GM18508 (cell line): ENCODE data around the gene IQSEC1.

Experiments
- ATAC-seq: cut with Tn5 transposase; IDR thresholded peaks from one replicate; pipeline ENCODE4 v1.9.1; 2021; ENCODE audit warnings: moderate number of reproducible peaks; ENCODE audit not compliant: insufficient read depth, unreplicated experiment

IQSEC1 gene

DNA sequence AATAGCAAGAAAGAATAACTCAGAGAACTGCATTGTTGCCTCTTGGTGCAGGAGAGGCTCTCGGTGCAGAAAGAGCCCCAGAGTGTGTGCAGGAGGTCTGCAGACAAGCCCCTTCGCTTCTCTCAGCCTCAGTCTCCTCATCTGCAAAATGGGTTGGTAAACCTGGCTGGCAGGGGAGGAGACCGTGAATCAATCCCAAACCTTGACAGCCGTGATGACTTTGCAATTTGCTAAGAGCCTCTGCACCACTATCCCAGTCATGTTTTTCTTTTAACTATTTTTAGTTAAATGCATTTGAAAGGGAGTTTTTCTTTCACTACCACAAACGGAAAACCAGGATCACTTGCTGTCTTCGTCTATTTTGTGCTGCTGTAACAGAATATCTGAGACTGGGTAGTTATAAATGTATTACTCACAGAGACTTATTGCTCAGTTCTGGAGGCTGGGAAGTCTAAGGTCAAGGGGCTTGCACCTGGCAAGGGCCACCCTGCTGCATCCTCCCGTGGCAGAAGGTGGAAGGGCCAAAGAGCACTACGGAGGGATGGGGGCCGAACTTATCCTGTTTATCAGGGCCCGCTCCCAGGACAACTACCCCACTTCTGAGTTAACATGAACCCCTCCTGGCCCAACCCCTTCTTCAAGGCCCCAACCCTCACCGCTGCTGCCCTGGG lies 14.2 kb upstream of the IQSEC1 start:
- no peak for ATAC-seq

DNA sequence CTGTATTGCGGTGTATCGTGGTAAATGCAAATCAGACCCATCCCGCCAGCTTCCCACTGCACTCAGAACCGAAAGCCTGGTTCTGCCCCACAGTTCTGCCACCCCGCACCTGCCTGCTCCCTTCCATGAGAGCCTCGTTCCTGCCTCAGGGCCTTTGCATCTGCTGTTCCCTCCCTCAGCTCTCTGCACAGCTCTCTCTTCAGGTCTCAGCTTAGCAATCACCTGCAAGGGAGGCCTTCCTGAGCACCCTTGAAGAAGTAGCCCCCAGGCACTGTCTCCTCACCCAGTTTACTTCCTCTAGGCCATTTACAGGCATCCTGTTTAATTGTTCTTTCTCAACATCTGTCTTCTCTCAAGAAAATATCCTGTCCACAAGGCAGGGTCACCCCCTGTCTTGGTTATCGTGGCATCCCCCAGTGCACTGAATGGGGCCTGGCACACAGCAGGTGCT lies 13.3 kb upstream of the IQSEC1 start:
- ATAC-seq: no peak

DNA sequence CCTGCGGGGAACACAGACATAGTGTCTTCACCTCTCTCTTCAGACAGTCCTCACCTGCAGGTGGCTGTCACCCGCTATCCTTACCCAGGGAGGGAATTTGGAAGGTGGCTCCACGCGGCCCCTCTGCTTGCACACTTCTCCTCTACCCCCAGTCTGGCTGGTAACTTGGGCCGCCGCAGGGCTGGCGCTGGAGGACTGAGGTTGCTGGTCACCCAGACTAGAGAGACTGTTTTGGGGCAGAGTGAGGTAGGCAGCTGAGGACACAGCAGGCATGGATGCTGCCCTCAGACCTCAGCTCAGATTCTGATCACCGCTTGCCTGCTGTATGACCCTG lies 12.6 kb upstream of the IQSEC1 start:
- ATAC-seq: no peak

- ATAC-seq: no peak
These were observed 12.0 kb upstream of the IQSEC1 start for GRCh38 chr3:13085081-13085845.

DNA sequence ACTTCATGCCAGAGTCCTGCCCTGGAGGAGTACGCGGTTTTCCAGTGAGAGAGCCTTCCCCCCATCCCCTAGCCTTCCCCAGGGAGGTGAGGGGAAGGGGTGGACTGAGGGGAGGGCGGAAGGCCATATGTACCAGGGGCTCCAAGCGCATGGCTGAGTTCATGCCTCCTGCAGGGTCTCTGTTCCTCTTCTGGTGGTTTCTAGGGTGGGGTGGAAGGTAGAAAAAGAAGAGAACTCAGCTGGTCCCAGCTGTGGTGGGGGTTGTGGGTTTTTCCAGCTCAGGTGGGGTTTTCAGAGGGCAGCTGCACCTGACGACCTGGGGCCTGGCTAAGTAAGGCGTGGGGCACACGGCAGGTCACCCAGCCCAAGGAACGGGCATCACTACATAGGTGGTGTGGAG lies 10.7 kb upstream of the IQSEC1 start:
- no peak for ATAC-seq

DNA sequence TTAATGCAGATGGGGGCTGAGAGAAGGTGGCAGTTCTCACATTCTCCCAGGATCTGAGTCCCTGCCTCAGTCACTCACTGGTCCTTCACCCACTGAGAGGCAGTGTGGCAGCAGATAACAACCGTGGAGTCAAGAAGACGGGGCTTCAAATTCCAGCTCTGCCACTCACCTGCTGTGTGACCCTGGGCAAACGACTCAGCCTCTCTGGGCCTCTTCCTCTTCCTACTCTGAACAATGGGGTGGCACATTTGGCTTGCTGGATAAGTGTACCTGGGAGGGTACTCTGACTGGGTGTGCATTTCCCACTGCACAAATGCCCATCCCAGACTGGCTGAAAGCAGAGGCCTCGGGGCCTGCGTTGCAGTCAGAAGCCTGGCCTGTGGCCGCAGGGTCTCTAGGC lies 10.0 kb upstream of the IQSEC1 start:
- no peak for ATAC-seq

DNA sequence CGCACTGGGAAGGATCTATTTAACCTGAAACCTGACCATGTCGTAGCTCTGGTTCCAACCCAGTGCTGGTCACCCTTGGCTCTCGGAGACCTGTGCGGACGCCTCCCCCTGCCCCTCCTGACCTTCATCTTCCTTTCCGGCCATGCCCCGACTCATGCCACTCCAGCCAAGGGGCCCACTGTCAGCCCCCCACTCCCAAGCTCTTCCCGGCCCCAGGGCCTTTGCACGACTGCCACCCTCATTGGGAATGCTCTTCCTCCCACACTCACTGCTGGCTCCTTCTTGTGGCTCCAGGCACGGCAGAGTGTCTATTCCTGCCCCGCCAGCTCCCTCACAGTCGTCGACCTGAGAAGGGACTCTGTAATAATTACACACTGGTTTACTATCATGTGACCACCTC lies 9.4 kb upstream of the IQSEC1 start:
- ATAC-seq: no peak

DNA sequence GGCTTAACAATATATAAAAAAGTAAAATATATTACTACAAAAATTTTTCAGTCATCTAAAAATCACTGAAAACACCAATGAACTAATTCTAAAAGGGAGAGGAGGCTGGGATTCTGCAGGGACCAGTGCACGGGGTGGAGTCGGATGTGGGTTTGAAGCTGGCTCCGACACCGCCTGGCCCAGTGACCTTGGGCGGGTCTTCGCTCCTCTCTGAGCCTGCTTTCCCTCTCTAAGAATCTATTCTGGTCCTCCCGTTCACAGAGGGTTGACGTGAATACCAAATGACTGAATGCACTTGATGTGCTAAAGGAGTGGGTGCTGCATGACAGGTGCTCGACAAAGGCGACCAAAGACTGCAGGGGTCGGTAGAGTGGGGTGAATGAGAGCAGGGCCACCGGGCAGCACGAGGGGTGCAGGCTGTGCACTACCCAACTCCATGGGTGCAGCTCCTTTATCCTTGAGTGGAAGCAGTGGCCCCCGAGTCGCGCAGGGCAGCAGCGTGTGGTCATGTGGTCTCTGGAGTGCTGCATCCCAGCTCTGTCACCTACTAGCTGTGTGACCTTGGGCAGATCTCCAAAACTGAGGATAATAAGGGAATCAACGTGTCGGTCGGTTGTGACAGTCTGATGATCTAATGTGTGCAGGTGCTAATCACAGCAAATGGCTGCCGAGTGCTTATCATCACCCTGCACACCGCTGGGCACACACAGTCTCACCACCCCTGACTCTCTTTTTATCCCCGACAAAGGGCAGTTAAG lies 8.6 kb upstream of the IQSEC1 start:
- ATAC-seq: no peak

DNA sequence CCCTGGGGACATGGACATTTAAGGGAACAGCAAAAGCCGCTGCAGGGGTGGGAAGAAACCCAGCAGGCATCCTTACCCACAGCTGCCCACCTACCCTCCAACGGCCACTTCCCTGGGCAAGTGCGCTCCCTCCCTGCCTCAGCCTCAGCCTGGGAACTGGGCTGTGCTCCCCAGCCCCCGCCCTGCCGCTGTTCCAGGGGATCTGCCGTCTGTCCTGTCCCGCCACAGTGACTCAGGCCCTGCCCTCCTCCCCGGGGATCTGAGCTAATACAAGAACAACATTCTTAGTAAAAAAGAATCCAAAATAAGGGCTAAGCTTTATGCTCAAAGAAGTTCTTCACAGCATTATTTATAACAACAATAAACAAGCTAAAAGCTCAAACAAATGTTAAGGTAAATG lies 7.4 kb upstream of the IQSEC1 start:
- ATAC-seq: no peak

GRCh38 chr3:13080026-13080425 lies 6.8 kb upstream of the IQSEC1 start:
- ATAC-seq: no peak

GRCh38 chr3:13079510-13079909 lies 6.3 kb upstream of the IQSEC1 start:
- ATAC-seq: no peak

- no peak for ATAC-seq
These were observed 5.8 kb upstream of the IQSEC1 start for GRCh38 chr3:13079051-13079450.

GRCh38 chr3:13078163-13078905 lies 5.1 kb upstream of the IQSEC1 start:
- no peak for ATAC-seq

DNA sequence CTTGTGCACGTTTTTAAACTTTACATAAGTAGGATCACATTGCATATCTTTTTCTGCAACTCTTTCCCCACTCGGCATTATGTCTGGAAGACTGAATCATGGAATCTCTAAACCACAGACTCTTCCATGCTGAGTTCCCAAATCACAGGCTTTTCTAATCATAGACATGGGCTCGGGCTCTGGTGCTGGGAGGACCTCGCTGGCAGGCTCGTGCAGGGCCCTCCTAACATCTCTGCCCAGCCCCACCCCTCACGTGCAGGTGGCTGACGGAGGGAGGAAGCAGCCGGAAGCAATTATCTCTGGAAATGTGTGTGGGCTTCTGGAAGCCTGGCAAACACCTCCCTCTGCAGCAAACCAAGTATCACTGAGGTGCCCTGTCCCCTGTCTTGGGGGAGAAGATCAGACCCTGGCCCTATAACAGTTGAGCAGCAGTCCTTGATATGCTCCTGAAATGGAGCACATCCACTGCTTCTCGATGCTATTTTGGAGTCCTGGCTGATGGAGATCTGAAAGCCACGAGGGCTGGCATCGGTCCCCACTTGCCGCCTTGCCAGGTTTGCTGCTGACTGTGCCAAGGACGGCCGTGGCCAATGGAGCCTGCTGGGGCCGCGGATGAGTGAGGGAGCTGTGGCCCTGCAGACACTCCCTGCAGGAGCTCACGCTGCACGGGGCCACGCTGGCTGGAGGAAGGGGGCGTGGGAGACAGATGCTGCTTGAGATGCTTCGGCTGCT lies 4.4 kb upstream of the IQSEC1 start:
- no peak for ATAC-seq

GRCh38 chr3:13075986-13076654 lies 2.9 kb upstream of the IQSEC1 start:
- no peak for ATAC-seq

DNA sequence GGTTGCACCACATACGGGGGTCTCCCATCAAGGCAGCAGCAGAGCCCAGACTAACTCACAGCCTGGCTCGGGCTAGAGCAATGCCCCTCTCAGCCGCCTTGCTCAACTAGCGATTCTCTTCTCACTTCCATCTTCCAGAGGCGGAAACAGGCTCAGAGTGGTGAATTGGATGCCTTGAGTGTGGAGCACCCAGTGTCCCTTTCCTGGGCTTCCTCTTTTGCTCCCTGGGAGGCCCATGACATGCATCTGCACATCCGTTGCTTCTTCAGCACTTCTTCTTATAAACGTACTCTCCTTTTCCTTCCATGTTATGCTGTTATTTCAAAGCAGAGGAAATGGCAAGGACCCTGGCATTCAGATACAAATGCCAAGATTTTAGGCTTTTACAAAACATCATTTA lies 2.1 kb upstream of the IQSEC1 start:
- no peak for ATAC-seq

DNA sequence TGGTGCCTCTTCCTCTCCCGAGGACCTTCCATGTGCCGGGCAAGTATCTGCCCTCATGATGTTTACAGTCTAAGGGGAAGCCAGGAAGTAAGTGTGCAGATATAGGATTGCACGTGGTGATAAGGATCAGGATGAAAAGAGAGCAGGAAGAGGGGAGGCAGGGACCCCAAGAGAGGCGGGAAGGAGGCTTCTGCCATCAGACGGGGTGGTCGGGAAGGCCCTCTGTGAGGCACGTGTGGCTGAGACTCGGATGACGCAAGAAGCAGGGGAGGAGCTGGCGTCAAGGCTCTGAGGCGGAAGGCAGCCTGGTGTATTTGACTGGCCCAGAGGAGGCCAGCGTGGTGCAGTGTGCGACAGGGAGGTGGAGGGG lies 762 bp upstream of the IQSEC1 start:
- no peak for ATAC-seq

DNA sequence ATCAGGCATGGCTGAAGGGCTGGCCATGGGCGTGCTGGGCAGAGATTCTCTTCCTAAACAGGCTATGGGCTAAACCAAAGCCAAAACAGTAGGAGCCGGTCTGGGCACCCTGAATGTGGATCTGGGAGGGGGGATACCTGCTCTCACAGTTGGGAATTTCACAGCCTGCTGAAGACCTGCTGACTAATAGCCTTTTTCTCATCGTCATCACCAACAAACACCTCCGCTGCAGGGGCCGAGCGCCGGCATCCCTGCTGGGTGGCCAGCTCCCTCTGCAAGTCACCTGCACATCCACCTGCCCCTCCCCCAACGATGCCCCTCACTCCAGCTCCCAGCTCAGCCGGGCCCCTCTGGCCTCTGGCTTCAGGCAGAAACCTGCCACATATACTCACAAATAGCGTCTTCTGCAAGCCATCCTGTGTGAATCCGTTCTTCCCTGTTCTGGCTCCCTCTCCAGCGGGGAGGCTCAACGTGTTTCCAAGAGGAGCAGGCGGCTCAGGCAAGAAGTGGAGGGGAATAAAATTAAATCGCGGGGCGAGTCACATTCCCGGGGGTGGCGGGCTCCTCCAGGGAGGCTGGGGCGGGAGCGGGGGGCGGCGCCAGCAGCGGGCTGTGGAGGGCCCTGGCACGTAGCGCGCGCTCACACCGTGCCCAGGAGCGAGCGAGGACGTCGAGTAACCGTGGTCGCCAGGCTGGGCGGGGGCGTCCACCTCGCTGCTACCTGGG lies 466 bp downstream of the IQSEC1 start:
- ATAC-seq: no peak

DNA sequence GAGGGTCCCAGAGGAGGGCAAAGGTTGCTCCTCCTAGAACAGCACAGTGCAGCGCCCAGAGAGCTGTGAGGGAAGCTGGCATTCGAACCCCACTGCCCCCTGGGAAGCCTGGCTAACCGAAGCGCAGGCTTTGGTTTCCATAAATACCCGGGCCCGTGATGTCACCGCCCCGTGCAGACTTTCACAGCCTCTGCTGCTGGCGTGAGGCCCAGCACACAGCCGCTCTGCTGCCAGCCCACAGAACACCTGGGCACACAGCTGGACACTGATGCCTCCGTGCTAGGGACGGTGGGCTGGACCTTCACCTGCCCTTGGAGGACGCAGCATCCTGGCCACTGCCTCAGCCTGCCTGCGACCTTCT lies 1.0 kb downstream of the IQSEC1 start:
- ATAC-seq: no peak
